Mammary epithelial cell (primary cell): ENCODE measurements around the gene ATOH8.

ENCODE experiments used
- CTCF ChIP-seq, 2 donors: IDR thresholded peaks in 1 of 2; conservative IDR thresholded peaks in 1 of 2; 2 replicates each; pipeline ENCODE4 v1.5.1; 2011 to 2012; ENCODE audit warnings: inconsistent platforms in 2 of 2, low read length in 2 of 2, mild to moderate bottlenecking in 2 of 2, control low read depth in 1 of 2, low read depth in 1 of 2; ENCODE audit not compliant: insufficient read depth in 1 of 2; ENCODE audit errors: extremely low read depth in 1 of 2
- EZH2 ChIP-seq: IDR thresholded peaks from 2 replicates; pipeline ENCODE4 v1.6.1; 2012; ENCODE audit warnings: low read length, inconsistent platforms, borderline replicate concordance

- TF ChIP-seq CTCF (conservative IDR thresholded peaks at IDR 0.05 in 1 of 2, IDR thresholded peaks at IDR 0.05 in 1 of 2; ENCODE audit: extremely low read depth in 1 of 2, insufficient read depth in 1 of 2, low read depth in 1 of 2, low read length in 2 of 2) (no peak), EZH2 (no peak)
These were observed 48.8 kb upstream of the ATOH8 start for GRCh38 chr2:85704800-85705679.
